Measurements from ENCODE around the gene RBMS3. TPM values are rescaled to one million over a fixed set of nuclear protein-coding genes. Genes with fewer than 3 reads are reported as not detected.

Gene RBMS3
- polyA plus RNA-seq, 1 experiment: 33.4 TPM

DNA sequence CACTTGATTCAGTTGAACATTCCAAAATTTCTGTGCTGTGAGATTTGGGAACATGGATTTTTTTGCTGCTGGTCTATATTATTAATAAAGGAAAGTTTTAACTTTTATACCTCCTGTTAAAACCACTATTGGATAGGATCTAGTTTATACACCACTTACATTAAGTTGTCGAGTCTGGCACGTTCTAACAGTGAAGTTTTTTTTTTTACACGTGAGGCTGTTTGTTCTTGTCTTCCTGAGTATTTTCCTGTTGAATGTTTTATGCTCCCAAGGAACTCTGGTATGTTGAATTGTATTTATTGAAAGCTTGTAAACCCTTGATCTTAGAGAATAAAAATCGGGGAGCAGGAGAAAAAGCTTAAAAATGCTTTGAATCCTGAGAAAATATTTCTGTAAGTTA, 338.8 kb downstream of the RBMS3 start:
- H3K4me3 ChIP-seq (ENCODE audit: low read depth, low read length): no peak overlapping the region
- DNase-seq (ENCODE audit: low read depth, low spot score): no peak
- no peak overlapping the region for H3K27ac ChIP-seq (ENCODE audit: low read depth, low read length)
- CTCF ChIA-PET: interaction anchor here (0.7 kb wide), 1 partner anchor 185 kb away, joined by 3 read pairs; no protein-coding TSS in a partner anchor
- TF ChIP-seq CTCF (IDR thresholded peaks at IDR 0.05; ENCODE audit: low read depth, low read length): no peak
- no peaks in the 10 kb centered on the region for H3K9me3 ChIP-seq (ENCODE audit: control insufficient read depth, insufficient read depth, low read length)
- no peaks in the 10 kb centered on the region for H3K27me3 ChIP-seq (ENCODE audit: control insufficient read depth, insufficient read depth, low read length)
- POLR2A ChIA-PET: no interaction called here

GRCh38 chr3:29627136-29628117, 346.6 kb downstream of the RBMS3 start:
- ChIA-PET POLR2A (no interaction called here), CTCF (no interaction called here)
- Histone ChIP-seq H3K27me3 (ENCODE audit: control insufficient read depth, insufficient read depth, low read length) (no peaks in the 10 kb centered on the region), H3K27ac (ENCODE audit: low read depth, low read length) (no peak overlapping the region), H3K9me3 (ENCODE audit: control insufficient read depth, insufficient read depth, low read length) (no peaks in the 10 kb centered on the region), H3K4me3 (ENCODE audit: low read depth, low read length) (no peak overlapping the region)
- TF ChIP-seq CTCF (IDR thresholded peaks at IDR 0.05; ENCODE audit: low read depth, low read length): no peak
- DNase-seq (ENCODE audit: low read depth, low spot score): no peak

DNA sequence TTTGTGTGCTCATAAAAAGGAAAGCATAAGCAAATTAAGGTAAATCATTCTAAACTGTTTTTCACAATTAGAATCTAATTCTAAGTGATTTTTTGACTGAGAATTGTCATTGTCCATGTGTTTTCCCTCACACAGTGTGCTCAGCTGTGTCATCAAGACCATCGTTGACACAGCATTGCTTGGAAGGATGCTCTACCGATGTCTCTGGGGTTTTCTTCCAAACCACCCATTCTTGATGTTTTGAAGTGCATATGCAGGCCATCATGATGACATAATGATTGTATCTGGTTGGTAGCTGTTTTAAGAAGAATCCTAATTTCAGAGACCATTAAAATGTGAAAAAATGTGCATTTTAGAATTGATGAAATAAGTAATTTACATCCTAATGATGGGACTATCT, 347.9 kb downstream of the RBMS3 start:
- Histone ChIP-seq H3K4me3 (ENCODE audit: low read depth, low read length) (no peak overlapping the region), H3K27me3 (ENCODE audit: control insufficient read depth, insufficient read depth, low read length) (no peaks in the 10 kb centered on the region), H3K27ac (ENCODE audit: low read depth, low read length) (no peak overlapping the region), H3K9me3 (ENCODE audit: control insufficient read depth, insufficient read depth, low read length) (no peaks in the 10 kb centered on the region)
- no peak for TF ChIP-seq CTCF (IDR thresholded peaks at IDR 0.05; ENCODE audit: low read depth, low read length)
- POLR2A ChIA-PET: no interaction called here
- CTCF ChIA-PET: no interaction called here
- DNase-seq (ENCODE audit: low read depth, low spot score): no peak

- ChIA-PET CTCF (no interaction called here), POLR2A (no interaction called here)
- TF ChIP-seq CTCF (IDR thresholded peaks at IDR 0.05; ENCODE audit: low read depth, low read length): no peak
- Histone ChIP-seq H3K4me3 (ENCODE audit: low read depth, low read length) (no peak overlapping the region), H3K27me3 (ENCODE audit: control insufficient read depth, insufficient read depth, low read length) (no peaks in the 10 kb centered on the region), H3K27ac (ENCODE audit: low read depth, low read length) (no peak overlapping the region), H3K9me3 (ENCODE audit: control insufficient read depth, insufficient read depth, low read length) (no peaks in the 10 kb centered on the region)
- DNase-seq (ENCODE audit: low read depth, low spot score): no peak
Observed at GRCh38 chr3:29635888-29636287, 355.0 kb downstream of the RBMS3 start.

DNA sequence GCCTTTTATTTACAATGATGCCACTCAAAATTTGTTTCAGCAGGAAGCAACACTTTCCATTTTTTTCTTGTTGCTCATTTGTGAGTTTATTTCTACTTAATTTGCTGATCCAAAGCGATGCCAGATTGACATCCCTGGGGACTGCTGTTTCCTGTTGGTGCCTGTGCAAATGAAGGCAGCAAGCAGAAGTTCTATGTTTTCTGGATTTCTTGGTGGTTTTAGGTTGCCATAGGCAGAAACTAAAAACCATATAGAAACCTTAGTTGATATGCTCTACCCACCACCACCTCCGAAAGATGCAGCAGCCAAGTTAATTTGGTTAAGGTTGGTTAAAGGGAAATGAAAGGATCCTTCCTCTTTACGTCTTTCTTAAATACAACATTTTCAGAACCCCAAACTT, 356.2 kb downstream of the RBMS3 start:
- no peak for TF ChIP-seq CTCF (IDR thresholded peaks at IDR 0.05; ENCODE audit: low read depth, low read length)
- H3K4me3 ChIP-seq (ENCODE audit: low read depth, low read length): no peak overlapping the region
- H3K27ac ChIP-seq (ENCODE audit: low read depth, low read length): no peak overlapping the region
- ChIA-PET POLR2A (no interaction called here), CTCF (no interaction called here)
- no peak for DNase-seq (ENCODE audit: low read depth, low spot score)
- no peaks in the 10 kb centered on the region for H3K27me3 ChIP-seq (ENCODE audit: control insufficient read depth, insufficient read depth, low read length)
- no peaks in the 10 kb centered on the region for H3K9me3 ChIP-seq (ENCODE audit: control insufficient read depth, insufficient read depth, low read length)

All from AG04450 (cell line).